ENCODE results near the gene DGUOK.

Gene DGUOK

GRCh38 chr2:73952499-73953446 is 26.1 kb downstream of the DGUOK start:
- Histone ChIP-seq H3K27me3 (ENCODE audit: insufficient read depth, low read depth, severe bottlenecking) (no peaks in the 10 kb centered on the region), H3K27ac (no peak overlapping the region), H3K9me3 (ENCODE audit: severe bottlenecking) (no peaks in the 10 kb centered on the region), H3K36me3 (peaks cover 96% of the 10 kb centered on the region), H3K4me3 (ENCODE audit: low read depth, low read length) (no peak overlapping the region)
- no peak for TF ChIP-seq CTCF (IDR thresholded peaks at IDR 0.05; ENCODE audit: low read depth, low read length)
- DNase-seq, result no peak

- peak; percentile 22; the same call in 1 of the 2 replicates for TF ChIP-seq CTCF (IDR thresholded peaks at IDR 0.05; ENCODE audit: low read depth, low read length)
- no peak for DNase-seq
- Histone ChIP-seq H3K36me3 (peaks cover 83% of the 10 kb centered on the region), H3K9me3 (ENCODE audit: severe bottlenecking) (no peaks in the 10 kb centered on the region), H3K27ac (no peak overlapping the region), H3K4me3 (ENCODE audit: low read depth, low read length) (no peak overlapping the region), H3K27me3 (ENCODE audit: insufficient read depth, low read depth, severe bottlenecking) (no peaks in the 10 kb centered on the region)
Measured at GRCh38 chr2:73956218-73956865, 29.7 kb downstream of the DGUOK start.

GRCh38 chr2:73961274-73961673 is 34.6 kb downstream of the DGUOK start:
- H3K36me3 ChIP-seq, result peaks cover 36% of the 10 kb centered on the region

GRCh38 chr2:73961823-73962615 is 35.3 kb downstream of the DGUOK start:
- no peaks in the 10 kb centered on the region for H3K27me3 ChIP-seq (ENCODE audit: insufficient read depth, low read depth, severe bottlenecking)
- TF ChIP-seq CTCF (IDR thresholded peaks at IDR 0.05; ENCODE audit: low read depth, low read length), result no peak
- H3K9me3 ChIP-seq (ENCODE audit: severe bottlenecking), result no peaks in the 10 kb centered on the region
- H3K36me3 ChIP-seq, result peaks cover 28% of the 10 kb centered on the region
- no peak for DNase-seq
- H3K27ac ChIP-seq, result no peak overlapping the region
- H3K4me3 ChIP-seq (ENCODE audit: low read depth, low read length), result no peak overlapping the region

More at GRCh38 chr2:73961274-73961673, 34.6 kb downstream of the DGUOK start:
- TF ChIP-seq CTCF (IDR thresholded peaks at IDR 0.05; ENCODE audit: low read depth, low read length), result no peak
- Histone ChIP-seq H3K4me3 (ENCODE audit: low read depth, low read length) (no peak overlapping the region), H3K27me3 (ENCODE audit: insufficient read depth, low read depth, severe bottlenecking) (no peaks in the 10 kb centered on the region), H3K27ac (no peak overlapping the region), H3K9me3 (ENCODE audit: severe bottlenecking) (no peaks in the 10 kb centered on the region)
- DNase-seq, result no peak

GRCh38 chr2:73962798-73963197 is 36.1 kb downstream of the DGUOK start:
- peaks cover 22% of the 10 kb centered on the region for H3K36me3 ChIP-seq

More at GRCh38 chr2:73962798-73963197, 36.1 kb downstream of the DGUOK start:
- no peak overlapping the region for H3K4me3 ChIP-seq (ENCODE audit: low read depth, low read length)
- no peaks in the 10 kb centered on the region for H3K9me3 ChIP-seq (ENCODE audit: severe bottlenecking)
- DNase-seq, result no peak
- TF ChIP-seq CTCF (IDR thresholded peaks at IDR 0.05; ENCODE audit: low read depth, low read length), result no peak
- no peaks in the 10 kb centered on the region for H3K27me3 ChIP-seq (ENCODE audit: insufficient read depth, low read depth, severe bottlenecking)
- no peak overlapping the region for H3K27ac ChIP-seq

Measured in WERI-Rb-1 (cell line).